GM12878 (cell line): Measurements from ENCODE around the gene KRTAP5-4. TPM values are rescaled to one million over a fixed set of nuclear protein-coding genes. Genes with fewer than 3 reads are reported as not detected.
A peak's percentile ranks its signal among the peaks of the same experiment; 100 is the strongest.
"Not testable (repeated sequence)": the region's sequence is repeated elsewhere in the genome, so short reads cannot be mapped to it uniquely, and the experiment has no call there.

Experiments used
- ATAC-seq: fragments of 200-7000 bp; cut with Tn5 transposase; 3 replicates; pipeline ENCODE4 v1.9.1; 2020; ENCODE audit warnings: mild to moderate bottlenecking, moderate library complexity
- BruUV-seq: library from RNA; stranded (reverse); fragments of 400-500 nt; replicated peaks from 2 replicates; lab custom pipeline; 2021; lab: Mats Ljungman, UMichigan
- CTCF ChIA-PET: fragments of 300-600 bp; sonication (Branson Sonifier 250); formaldehyde crosslinking; extraction: SDS; loops from one replicate; lab custom pipeline; 2021; ENCODE audit warnings: inconsistent platforms; lab: Yijun Ruan, JAX
- POLR2A ChIA-PET: fragments of 350-600 bp; formaldehyde crosslinking; extraction: SDS; loops from one replicate; lab custom pipeline; 2021; ENCODE audit warnings: inconsistent platforms; lab: Charles Lee
- RAD21 ChIA-PET: fragments of 300-600 bp; sonication (Branson Sonifier 250); formaldehyde crosslinking; loops from one replicate; lab custom pipeline; 2023; ENCODE audit warnings: antibody characterized with exemption; ENCODE audit not compliant: unreplicated experiment; lab: Charles Lee
- SMC1A ChIA-PET: fragments of 300-600 bp; sonication (Branson Sonifier 250); formaldehyde crosslinking; loops from one replicate; lab custom pipeline; 2023; ENCODE audit not compliant: unreplicated experiment, uncharacterized antibody; lab: Charles Lee
- DNase-seq: peaks from one replicate; pipeline ENCODE4 v3.0.0-alpha.2; 2011; ENCODE audit warnings: low read depth, low spot score
- FAIRE-seq: peaks from 3 replicates; lab custom pipeline; 2011; peaks lifted over from hg19 to GRCh38; lab: Jason Lieb, UNC
- H2AFZ ChIP-seq: 2 replicates; pipeline ENCODE4 v1.6.0; 2011; ENCODE audit warnings: low read depth, low read length, control low read depth; ENCODE audit not compliant: control insufficient read depth
- H3K27ac ChIP-seq: 2 replicates; pipeline ENCODE4 v1.5.1; 2011; ENCODE audit warnings: control low read depth; ENCODE audit not compliant: control insufficient read depth, insufficient read depth
- H3K27me3 ChIP-seq, 2 experiments: replicated peaks in 1 of 2; 2 replicates each; pipeline versions ENCODE4 v1.6.0 to v1.6.1; 2011; ENCODE audit warnings: low read length in 1 of 2; ENCODE audit not compliant: control insufficient read depth in 2 of 2, insufficient read depth in 2 of 2
- H3K36me3 ChIP-seq, 2 experiments: 2 replicates each; pipeline ENCODE4 v1.5.1; 2011; ENCODE audit warnings: low read length in 1 of 2; ENCODE audit not compliant: control insufficient read depth in 2 of 2, insufficient read depth in 2 of 2
- H3K4me1 ChIP-seq: 2 replicates; pipeline ENCODE4 v1.6.1; 2011; ENCODE audit warnings: mild to moderate bottlenecking, low read length, moderate library complexity, mixed read lengths; ENCODE audit not compliant: control insufficient read depth, insufficient read depth
- H3K4me2 ChIP-seq: 2 replicates; pipeline ENCODE4 v1.6.0; 2011; ENCODE audit warnings: control low read depth; ENCODE audit not compliant: control insufficient read depth, insufficient read depth
- H3K4me3 ChIP-seq: fragments of 200-600 bp; sonication (generic); 2 replicates; pipeline ENCODE4 v1.5.1; 2016
- H3K79me2 ChIP-seq: 2 replicates; pipeline ENCODE4 v1.6.0; 2011; ENCODE audit warnings: low read length; ENCODE audit not compliant: control insufficient read depth, insufficient read depth
- H3K9ac ChIP-seq: 2 replicates; pipeline ENCODE4 v1.8.0; 2011; ENCODE audit warnings: low read length, control low read depth, mixed read lengths; ENCODE audit not compliant: control insufficient read depth, insufficient read depth
- H3K9me3 ChIP-seq: replicated peaks from 3 replicates; pipeline ENCODE4 v1.5.1; 2011; ENCODE audit warnings: mild to moderate bottlenecking, low read length; ENCODE audit not compliant: control insufficient read depth, insufficient read depth
- H4K20me1 ChIP-seq: 2 replicates; pipeline ENCODE4 v1.6.0; 2011; ENCODE audit not compliant: control insufficient read depth, insufficient read depth
- EGR1 ChIP-seq, 2 experiments: IDR thresholded peaks; 1 replicate in 1 of 2; 2 replicates in 1 of 2; pipeline ENCODE4 v1.6.1; 2011 to 2012; ENCODE audit warnings: low read depth in 2 of 2, low read length in 2 of 2, borderline replicate concordance in 1 of 2, mild to moderate bottlenecking in 1 of 2, moderate library complexity in 1 of 2
- ETV6 ChIP-seq, 2 experiments: fragments of 450-650 bp in 1 of 2; IDR thresholded peaks in 1 of 2; conservative IDR thresholded peaks in 1 of 2; 2 replicates each; pipeline ENCODE4 v1.6.1; 2014; ENCODE audit warnings: antibody characterized with exemption in 1 of 2, borderline replicate concordance in 1 of 2, low read depth in 1 of 2, mild to moderate bottlenecking in 1 of 2, moderate library complexity in 1 of 2
- HDGF ChIP-seq: fragments of 450-650 bp; IDR thresholded peaks from 2 replicates; pipeline ENCODE4 v1.6.1; 2016; ENCODE audit warnings: antibody characterized with exemption
- SPI1 ChIP-seq: IDR thresholded peaks from 2 replicates; pipeline ENCODE4 v1.6.1; 2011; ENCODE audit warnings: low read depth, mild to moderate bottlenecking, low read length, moderate library complexity, borderline replicate concordance; ENCODE audit not compliant: insufficient read depth
- WGBS: methylation state at CpG from one replicate; pipeline ENCODE4 v1.1.6; 2016; ENCODE audit warnings: low lambda C conversion rate; ENCODE audit not compliant: insufficient replicate concordance, insufficient coverage; ENCODE audit errors: missing lambda C conversion rate; 5-methylcytosine and 5-hydroxymethylcytosine counted together
- in situ Hi-C: fragments of 300-500 bp; cut with MboI; formaldehyde crosslinking; loops from 9 replicates; pipeline ENCODE4 v1.14.3; 2018; ENCODE audit warnings: mixed read lengths
- intact Hi-C: fragments of 100-400 bp; cut with micrococcal nuclease; formaldehyde crosslinking; loops from one replicate; pipeline ENCODE4 v1.14.2; 2022; ENCODE audit not compliant: unreplicated experiment
- polyA plus RNA-seq, 11 experiments: library from polyadenylated mRNA; depleted of rRNA in 4 of 11; unstranded in 6 of 11; stranded (reverse) in 5 of 11; fragments of >200 nt; fragmentation: Nextera tagmentation in 4 of 11; fragmentation: Illumina TruSeq in 1 of 11; extraction: Ambion mirVana in 4 of 11; extraction: Trizol in 1 of 11; gene quantifications; 1 replicate in 1 of 11; 2 replicates in 10 of 11; pipeline versions ENCODE4 v1.2.1 to v1.2.3, GENCODE V29; 2011 to 2016; ENCODE audit warnings: inconsistent platforms in 2 of 11, missing spikeins in 2 of 11, low read depth in 1 of 11
- total RNA-seq, 4 experiments: library from RNA; depleted of rRNA in 3 of 4; stranded (reverse); fragments of >200 nt in 3 of 4; fragmentation: Illumina TruSeq in 1 of 4; extraction: Trizol in 1 of 4; gene quantifications; 2 replicates each; pipeline versions ENCODE4 v1.2.1 to v1.2.3, GENCODE V29; 2013 to 2021
- TF ChIP-seq, protein P1 (sequence below): fragments of 450-650 bp; IDR thresholded peaks from 2 replicates; pipeline ENCODE4 v1.6.1; 2017; ENCODE audit warnings: mild to moderate bottlenecking, low read depth, inconsistent platforms; ENCODE audit not compliant: poor library complexity, severe bottlenecking

Gene KRTAP5-4
- total and polyA plus RNA-seq, 10 of the 15 experiments (the other 5 are each of a cell fraction or from before 2014, with no cell fraction given): not detected

DNA sequence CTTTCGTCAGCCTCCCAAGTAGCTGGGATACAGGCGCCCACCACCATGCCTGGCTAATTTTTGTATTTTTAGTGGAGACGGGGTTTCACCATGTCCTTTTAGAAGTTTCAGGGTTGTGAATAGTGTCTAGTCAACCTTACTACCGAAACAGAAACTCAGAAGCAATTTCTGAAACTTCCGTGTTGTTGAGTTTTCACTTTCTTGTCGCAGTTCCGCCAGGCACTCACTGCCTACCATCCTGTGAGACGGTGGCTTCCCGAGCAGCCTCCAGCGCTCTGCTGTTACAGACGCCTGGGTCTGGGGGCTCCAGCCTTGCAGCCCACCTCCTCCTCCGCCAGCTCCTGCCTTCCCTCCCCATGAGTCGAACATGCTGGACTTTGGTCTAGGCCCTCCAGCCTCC lies 16.0 kb downstream of the KRTAP5-4 start:
- H3K9ac ChIP-seq, intact Hi-C loops, in situ Hi-C loops, H3K27ac ChIP-seq, RAD21 ChIA-PET, BruUV-seq, POLR2A ChIA-PET, H2AFZ ChIP-seq, H3K9me3 ChIP-seq, H4K20me1 ChIP-seq, H3K4me3 ChIP-seq, H3K79me2 ChIP-seq, H3K36me3 ChIP-seq, H3K27me3 ChIP-seq, H3K4me1 ChIP-seq, SMC1A ChIA-PET: not testable (repeated sequence)
- H3K4me2 ChIP-seq: peak overlapping the region; percentile 19; the same call in 1 of the 2 replicates
- DNase-seq: peak; percentile 30
- ATAC-seq: peak; percentile 100
- WGBS: 1% methylated on average over 13 of the region's 13 CpGs
- TF ChIP-seq, protein P1, sequence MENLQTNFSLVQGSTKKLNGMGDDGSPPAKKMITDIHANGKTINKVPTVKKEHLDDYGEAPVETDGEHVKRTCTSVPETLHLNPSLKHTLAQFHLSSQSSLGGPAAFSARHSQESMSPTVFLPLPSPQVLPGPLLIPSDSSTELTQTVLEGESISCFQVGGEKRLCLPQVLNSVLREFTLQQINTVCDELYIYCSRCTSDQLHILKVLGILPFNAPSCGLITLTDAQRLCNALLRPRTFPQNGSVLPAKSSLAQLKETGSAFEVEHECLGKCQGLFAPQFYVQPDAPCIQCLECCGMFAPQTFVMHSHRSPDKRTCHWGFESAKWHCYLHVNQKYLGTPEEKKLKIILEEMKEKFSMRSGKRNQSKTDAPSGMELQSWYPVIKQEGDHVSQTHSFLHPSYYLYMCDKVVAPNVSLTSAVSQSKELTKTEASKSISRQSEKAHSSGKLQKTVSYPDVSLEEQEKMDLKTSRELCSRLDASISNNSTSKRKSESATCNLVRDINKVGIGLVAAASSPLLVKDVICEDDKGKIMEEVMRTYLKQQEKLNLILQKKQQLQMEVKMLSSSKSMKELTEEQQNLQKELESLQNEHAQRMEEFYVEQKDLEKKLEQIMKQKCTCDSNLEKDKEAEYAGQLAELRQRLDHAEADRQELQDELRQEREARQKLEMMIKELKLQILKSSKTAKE: peak; percentile 44
- TF ChIP-seq HDGF (0 out of 2 replicates have a peak, but pooled peaks have one; percentile 24), SPI1 (peak; percentile 47; the same call in 1 of the 2 replicates), ETV6 (conservative IDR thresholded peaks at IDR 0.05 in 1 of 2, IDR thresholded peaks at IDR 0.05 in 1 of 2; ENCODE audit: borderline replicate concordance in 1 of 2, low read depth in 1 of 2) (peak in 1 of 2 experiments; percentile 86; a peak in 1 of 4 replicates), EGR1 (IDR thresholded peaks at IDR 0.05; ENCODE audit: borderline replicate concordance in 1 of 2, low read depth in 2 of 2, low read length in 2 of 2) (0 out of 3 replicates have a peak, but pooled peaks of 1 of the 2 experiments have one; percentile 39)
- CTCF ChIA-PET: interaction anchor here (1.5 kb wide), 1 partner anchor 11 kb away, joined by 4 read pairs; no protein-coding TSS in a partner anchor
- FAIRE-seq: peak; percentile 96
